MCF 10A (cell line): ENCODE measurements around the gene PLCL1. TPM values are rescaled to one million over a fixed set of nuclear protein-coding genes. Genes with fewer than 3 reads are reported as not detected.

Source experiments
- BruUV-seq: library from RNA; stranded (reverse); fragments of 400-500 nt; replicated peaks from 2 replicates; lab custom pipeline; 2021; lab: Mats Ljungman, UMichigan
- CTCF ChIA-PET: fragments of 300-600 bp; sonication (Branson Sonifier 250); formaldehyde crosslinking; extraction: SDS; loops from one replicate; lab custom pipeline; 2021; ENCODE audit warnings: antibody characterized with exemption, inconsistent platforms; lab: Yijun Ruan, JAX
- POLR2A ChIA-PET: fragments of 300-600, 350-650 bp; sonication (Branson Sonifier 250); formaldehyde crosslinking; extraction: SDS; loops from one replicate; lab custom pipeline; 2020; ENCODE audit warnings: antibody characterized with exemption, inconsistent platforms; lab: Yijun Ruan, JAX
- DNase-seq: peaks from one replicate; pipeline ENCODE4 v3.0.0-alpha.2; 2018; ENCODE audit not compliant: unreplicated experiment
- H3K27ac Mint-ChIP-seq: one replicate; pipeline ENCODE4 v1.8.0; 2022; ENCODE audit warnings: mild to moderate bottlenecking, low read depth, mixed read lengths; ENCODE audit not compliant: unreplicated experiment
- H3K27me3 Mint-ChIP-seq: one replicate; pipeline ENCODE4 v1.8.0; 2022; ENCODE audit warnings: mixed read lengths; ENCODE audit not compliant: insufficient read depth, unreplicated experiment
- H3K36me3 Mint-ChIP-seq: one replicate; pipeline ENCODE4 v1.8.0; 2022; ENCODE audit warnings: mild to moderate bottlenecking, moderate library complexity, mixed read lengths; ENCODE audit not compliant: insufficient read depth, unreplicated experiment
- H3K4me1 Mint-ChIP-seq: one replicate; pipeline ENCODE4 v1.8.0; 2022; ENCODE audit warnings: mixed read lengths; ENCODE audit not compliant: insufficient read depth, unreplicated experiment
- H3K4me3 Mint-ChIP-seq: one replicate; pipeline ENCODE4 v1.8.0; 2022; ENCODE audit warnings: mild to moderate bottlenecking, moderate library complexity, mixed read lengths; ENCODE audit not compliant: unreplicated experiment
- H3K9me3 Mint-ChIP-seq: one replicate; pipeline ENCODE4 v1.8.0; 2022; ENCODE audit warnings: mixed read lengths; ENCODE audit not compliant: unreplicated experiment
- CTCF ChIP-seq: fragments of 200-600 bp; IDR thresholded peaks from one replicate; pipeline ENCODE4 v1.8.0; 2022; ENCODE audit warnings: antibody characterized with exemption, mild to moderate bottlenecking; ENCODE audit not compliant: unreplicated experiment
- intact Hi-C: fragments of 100-400 bp; cut with micrococcal nuclease; formaldehyde crosslinking; loops from 2 replicates; pipeline ENCODE4 v1.14.1; 2022
- total RNA-seq: library from RNA; stranded (reverse); gene quantifications from 2 replicates; pipeline ENCODE4 v1.2.3, GENCODE V29; 2022

PLCL1 gene
- total RNA-seq, 1 experiment from 2014 or later: 0.12 TPM

GRCh38 chr2:197927994-197928393, 123.6 kb downstream of the PLCL1 start:
- H3K27ac Mint-ChIP-seq: no peak overlapping the region
- H3K27me3 Mint-ChIP-seq: no peaks in the 10 kb centered on the region
- CTCF ChIA-PET: no interaction called here
- no TSS peak for BruUV-seq
- no peaks in the 10 kb centered on the region for H3K9me3 Mint-ChIP-seq
- H3K36me3 Mint-ChIP-seq: no peaks in the 10 kb centered on the region
- no peak overlapping the region for H3K4me3 Mint-ChIP-seq
- TF ChIP-seq CTCF: no peak
- H3K4me1 Mint-ChIP-seq: no peaks in the 10 kb centered on the region
- POLR2A ChIA-PET: interaction anchor here (0.7 kb wide), 2 partner anchors 17 to 20 kb away, joined by 4 to 5 read pairs; no protein-coding TSS in a partner anchor
- intact Hi-C loops: no loop called here
- DNase-seq: no peak

GRCh38 chr2:197929008-197929885, 124.9 kb downstream of the PLCL1 start:
- POLR2A ChIA-PET: no interaction called here

GRCh38 chr2:197929886-197930227, 125.5 kb downstream of the PLCL1 start:
- ChIA-PET CTCF (no interaction called here), POLR2A (interaction anchor here (0.7 kb wide), 1 partner anchor 1538 kb away, joined by 4 read pairs; no protein-coding TSS in a partner anchor)
- no peaks in the 10 kb centered on the region for H3K36me3 Mint-ChIP-seq
- H3K9me3 Mint-ChIP-seq: no peaks in the 10 kb centered on the region
- no peak for DNase-seq
- intact Hi-C loops: no loop called here
- H3K27ac Mint-ChIP-seq: no peak overlapping the region
- no peak for TF ChIP-seq CTCF
- H3K4me3 Mint-ChIP-seq: no peak overlapping the region
- BruUV-seq: no TSS peak
- H3K27me3 Mint-ChIP-seq: no peaks in the 10 kb centered on the region
- no peaks in the 10 kb centered on the region for H3K4me1 Mint-ChIP-seq

More at GRCh38 chr2:197929008-197929885, 124.9 kb downstream of the PLCL1 start:
- Mint-ChIP-seq H3K36me3 (no peaks in the 10 kb centered on the region), H3K9me3 (no peaks in the 10 kb centered on the region), H3K27ac (no peak overlapping the region), H3K4me3 (no peak overlapping the region), H3K27me3 (no peaks in the 10 kb centered on the region), H3K4me1 (no peaks in the 10 kb centered on the region)
- BruUV-seq: no TSS peak
- no peak for DNase-seq
- no peak for TF ChIP-seq CTCF
- intact Hi-C loops: no loop called here
- CTCF ChIA-PET: no interaction called here

GRCh38 chr2:197930570-197931278, 126.3 kb downstream of the PLCL1 start:
- intact Hi-C loops: no loop called here
- H3K4me1 Mint-ChIP-seq: no peaks in the 10 kb centered on the region
- no TSS peak for BruUV-seq
- TF ChIP-seq CTCF: no peak
- no peaks in the 10 kb centered on the region for H3K27me3 Mint-ChIP-seq
- no peaks in the 10 kb centered on the region for H3K36me3 Mint-ChIP-seq
- ChIA-PET POLR2A (interaction anchor here (0.7 kb wide), 1 partner anchor 1537 kb away, joined by 4 read pairs; no protein-coding TSS in a partner anchor), CTCF (interaction anchor here (0.6 kb wide), 1 partner anchor 323 kb away, joined by 6 read pairs; no protein-coding TSS in a partner anchor)
- H3K4me3 Mint-ChIP-seq: no peak overlapping the region
- no peak for DNase-seq
- no peaks in the 10 kb centered on the region for H3K9me3 Mint-ChIP-seq
- no peak overlapping the region for H3K27ac Mint-ChIP-seq
